ENCODE results near the gene SLX4IP.

SLX4IP gene

GRCh38 chr20:10554285-10554684, 119.2 kb downstream of the SLX4IP start:
- DNase-seq, result no peak

GRCh38 chr20:10555393-10555792, 120.3 kb downstream of the SLX4IP start:
- DNase-seq, result no peak

GRCh38 chr20:10555865-10556308, 120.8 kb downstream of the SLX4IP start:
- DNase-seq, result no peak

- no peak for DNase-seq
Observed at GRCh38 chr20:10556519-10557083, 121.5 kb downstream of the SLX4IP start.

- no peak for DNase-seq
Observed at GRCh38 chr20:10557685-10558084, 122.6 kb downstream of the SLX4IP start.

- no peak for DNase-seq
Observed at GRCh38 chr20:10558635-10559187, 123.6 kb downstream of the SLX4IP start.

- DNase-seq, result no peak
Observed at GRCh38 chr20:10559266-10559665, 124.2 kb downstream of the SLX4IP start.

GRCh38 chr20:10560686-10561085, 125.6 kb downstream of the SLX4IP start:
- DNase-seq, result no peak

GRCh38 chr20:10561302-10561701, 126.2 kb downstream of the SLX4IP start:
- no peak for DNase-seq

- DNase-seq, result no peak
Observed at GRCh38 chr20:10562899-10563298, 127.8 kb downstream of the SLX4IP start.

GRCh38 chr20:10563935-10564492, 128.9 kb downstream of the SLX4IP start:
- no peak for DNase-seq

GRCh38 chr20:10565191-10565921, 130.3 kb downstream of the SLX4IP start:
- DNase-seq, result no peak

GRCh38 chr20:10565922-10566897, 131.1 kb downstream of the SLX4IP start:
- no peak for DNase-seq

GRCh38 chr20:10568032-10568431, 132.9 kb downstream of the SLX4IP start:
- no peak for DNase-seq

- no peak for DNase-seq
Observed at GRCh38 chr20:10571313-10571815, 136.3 kb downstream of the SLX4IP start.

- DNase-seq, result no peak
Observed at GRCh38 chr20:10572853-10573252, 137.7 kb downstream of the SLX4IP start.

GRCh38 chr20:10573273-10573950, 138.3 kb downstream of the SLX4IP start:
- DNase-seq, result no peak

GRCh38 chr20:10573951-10574339, 138.8 kb downstream of the SLX4IP start:
- no peak for DNase-seq

GRCh38 chr20:10576411-10577090, 141.4 kb downstream of the SLX4IP start:
- no peak for DNase-seq

GRCh38 chr20:10577648-10578047, 142.5 kb downstream of the SLX4IP start:
- DNase-seq, result no peak

- no peak for DNase-seq
Observed at GRCh38 chr20:10578607-10579006, 143.5 kb downstream of the SLX4IP start.

Measured in NCI-H446 treated with DMSO at 0.1 percent for 48 hours (cell line).